Mesothelial cell of epicardium (in vitro differentiated cells): Measurements from ENCODE around the gene PSMG3. TPM values are rescaled to one million over a fixed set of nuclear protein-coding genes. Genes with fewer than 3 reads are reported as not detected.

Experiments
- DNase-seq, 2 experiments: peaks; one replicate each; pipeline ENCODE4 v3.0.0; 2021; ENCODE audit warnings: low spot score in 2 of 2; ENCODE audit not compliant: unreplicated experiment in 2 of 2
- H3K27ac Mint-ChIP-seq: 2 replicates; pipeline ENCODE4 v1.8.0; 2021; ENCODE audit warnings: mixed read lengths
- H3K27me3 Mint-ChIP-seq: 2 replicates; pipeline ENCODE4 v1.8.0; 2021; ENCODE audit warnings: low read depth, mixed read lengths
- H3K36me3 Mint-ChIP-seq: 2 replicates; pipeline ENCODE4 v1.8.0; 2021; ENCODE audit warnings: mixed read lengths
- H3K4me1 Mint-ChIP-seq: 2 replicates; pipeline ENCODE4 v1.8.0; 2021; ENCODE audit warnings: mixed read lengths
- H3K4me3 Mint-ChIP-seq: 2 replicates; pipeline ENCODE4 v1.8.0; 2021; ENCODE audit warnings: mild to moderate bottlenecking, moderate library complexity, mixed read lengths
- H3K9me3 Mint-ChIP-seq: 2 replicates; pipeline ENCODE4 v1.8.0; 2021; ENCODE audit warnings: mixed read lengths
- total RNA-seq: library from RNA; stranded (reverse); gene quantifications from 3 replicates; pipeline ENCODE4 v1.2.1, GENCODE V29; 2021
- TF ChIP-seq, protein P1 (sequence below): fragments of 200-600 bp; sonication (generic); IDR thresholded peaks from one replicate; pipeline ENCODE4 v1.5.0; 2021; ENCODE audit warnings: antibody characterized with exemption; ENCODE audit not compliant: unreplicated experiment

The PSMG3 gene
- total RNA-seq, 1 donor from 2014 or later: 31.0 TPM

DNA sequence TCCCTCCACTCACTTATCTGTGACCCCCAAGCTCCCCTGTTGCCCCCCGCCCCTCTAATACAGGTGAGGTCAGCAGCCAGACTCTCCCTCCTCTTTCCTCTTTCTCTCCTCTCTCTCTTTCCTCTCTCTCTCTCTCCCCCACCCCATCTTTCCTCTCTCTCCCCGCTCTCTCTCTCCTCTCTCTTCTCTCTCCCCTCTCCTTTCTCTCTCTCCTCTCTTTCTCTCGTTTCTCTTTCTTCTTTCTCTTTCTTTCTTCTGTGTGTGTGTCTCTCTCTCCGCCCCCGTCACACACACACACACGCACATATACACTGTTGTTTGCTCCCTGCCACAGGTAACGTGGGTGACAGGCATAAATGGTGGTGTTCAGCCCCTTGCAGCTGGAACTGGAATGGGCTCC is 37.2 kb upstream of the PSMG3 start:
- Mint-ChIP-seq H3K4me1 (peaks cover 10% of the 10 kb centered on the region), H3K27me3 (peaks cover 5% of the 10 kb centered on the region), H3K27ac (peak overlapping the region; percentile 15), H3K4me3 (no peak overlapping the region), H3K36me3 (no peaks in the 10 kb centered on the region), H3K9me3 (no peaks in the 10 kb centered on the region)
- TF ChIP-seq, protein P1, sequence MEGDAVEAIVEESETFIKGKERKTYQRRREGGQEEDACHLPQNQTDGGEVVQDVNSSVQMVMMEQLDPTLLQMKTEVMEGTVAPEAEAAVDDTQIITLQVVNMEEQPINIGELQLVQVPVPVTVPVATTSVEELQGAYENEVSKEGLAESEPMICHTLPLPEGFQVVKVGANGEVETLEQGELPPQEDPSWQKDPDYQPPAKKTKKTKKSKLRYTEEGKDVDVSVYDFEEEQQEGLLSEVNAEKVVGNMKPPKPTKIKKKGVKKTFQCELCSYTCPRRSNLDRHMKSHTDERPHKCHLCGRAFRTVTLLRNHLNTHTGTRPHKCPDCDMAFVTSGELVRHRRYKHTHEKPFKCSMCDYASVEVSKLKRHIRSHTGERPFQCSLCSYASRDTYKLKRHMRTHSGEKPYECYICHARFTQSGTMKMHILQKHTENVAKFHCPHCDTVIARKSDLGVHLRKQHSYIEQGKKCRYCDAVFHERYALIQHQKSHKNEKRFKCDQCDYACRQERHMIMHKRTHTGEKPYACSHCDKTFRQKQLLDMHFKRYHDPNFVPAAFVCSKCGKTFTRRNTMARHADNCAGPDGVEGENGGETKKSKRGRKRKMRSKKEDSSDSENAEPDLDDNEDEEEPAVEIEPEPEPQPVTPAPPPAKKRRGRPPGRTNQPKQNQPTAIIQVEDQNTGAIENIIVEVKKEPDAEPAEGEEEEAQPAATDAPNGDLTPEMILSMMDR: no peak
- DNase-seq: no peak

DNA sequence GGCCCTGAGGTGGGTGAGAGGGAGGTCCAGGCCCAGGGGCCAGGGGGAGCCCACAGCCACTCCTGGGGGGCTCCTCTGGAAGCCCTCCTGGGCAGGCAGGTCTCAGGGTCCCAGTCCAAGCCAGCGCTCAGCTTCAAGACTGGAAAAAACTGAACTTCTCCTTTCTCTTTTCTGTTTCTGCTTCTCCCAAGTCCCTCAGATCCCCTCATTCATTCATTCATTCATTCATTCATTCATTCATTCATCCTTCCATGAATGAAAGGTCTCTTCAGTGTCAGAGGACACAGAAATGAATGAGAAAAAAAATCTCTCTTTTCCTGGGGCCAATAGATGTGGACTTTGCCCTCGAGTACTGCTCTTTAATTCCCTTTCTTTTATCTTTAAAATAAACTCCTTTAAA is 34.6 kb upstream of the PSMG3 start:
- peaks cover 11% of the 10 kb centered on the region for H3K27me3 Mint-ChIP-seq
- H3K4me3 Mint-ChIP-seq: no peak overlapping the region
- no peaks in the 10 kb centered on the region for H3K36me3 Mint-ChIP-seq
- no peak for DNase-seq
- H3K27ac Mint-ChIP-seq: no peak overlapping the region
- H3K4me1 Mint-ChIP-seq: peaks cover 5% of the 10 kb centered on the region
- H3K9me3 Mint-ChIP-seq: no peaks in the 10 kb centered on the region
- TF ChIP-seq, protein P1: no peak

DNA sequence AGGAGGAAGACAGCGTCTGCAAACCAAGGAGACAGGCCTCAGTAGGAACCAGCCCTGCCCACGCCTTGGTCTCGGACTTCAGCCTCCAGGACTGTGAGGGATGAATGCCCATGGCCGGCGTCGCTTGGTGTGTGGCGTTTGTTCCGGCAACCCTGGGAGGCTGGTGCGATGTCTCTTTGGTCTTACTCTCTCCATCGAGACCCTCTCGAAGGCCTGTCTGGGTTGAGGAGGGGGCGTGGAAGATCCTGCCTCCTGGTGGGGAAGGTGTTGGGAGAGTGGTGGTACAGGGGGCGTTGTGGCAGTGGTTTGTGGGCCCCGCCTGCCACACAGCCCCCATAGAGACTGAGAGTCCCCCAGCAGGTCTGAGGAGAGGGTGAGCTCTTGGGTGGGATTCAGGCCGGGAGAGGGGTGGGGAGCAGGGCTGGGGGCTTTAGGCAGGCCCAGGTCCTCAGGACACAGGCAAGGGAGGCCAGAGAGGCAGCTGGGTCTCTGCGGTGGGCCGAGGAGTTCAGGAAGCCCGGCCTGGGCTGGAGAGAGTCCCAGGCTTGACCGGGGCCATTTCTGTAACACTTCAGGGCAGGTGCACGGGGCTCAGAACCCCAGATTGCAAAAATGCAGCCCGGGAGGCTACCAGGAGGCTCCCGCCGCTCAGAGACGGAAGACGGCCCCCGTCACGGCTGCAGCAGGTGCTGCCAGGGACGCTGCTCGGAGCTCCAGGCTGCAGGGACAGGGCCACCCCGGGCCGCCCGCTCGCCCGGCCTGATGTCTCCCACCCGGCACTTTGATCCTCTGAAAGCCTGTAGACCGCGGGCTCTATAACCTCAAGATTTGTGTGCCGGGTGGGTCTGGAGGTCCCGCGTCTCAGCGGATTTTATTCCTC is 33.8 kb upstream of the PSMG3 start:
- H3K4me1 Mint-ChIP-seq: peaks cover 5% of the 10 kb centered on the region
- H3K36me3 Mint-ChIP-seq: no peaks in the 10 kb centered on the region
- no peak overlapping the region for H3K4me3 Mint-ChIP-seq
- H3K9me3 Mint-ChIP-seq: no peaks in the 10 kb centered on the region
- no peak overlapping the region for H3K27ac Mint-ChIP-seq
- TF ChIP-seq, protein P1: no peak
- peaks cover 11% of the 10 kb centered on the region for H3K27me3 Mint-ChIP-seq
- no peak for DNase-seq

DNA sequence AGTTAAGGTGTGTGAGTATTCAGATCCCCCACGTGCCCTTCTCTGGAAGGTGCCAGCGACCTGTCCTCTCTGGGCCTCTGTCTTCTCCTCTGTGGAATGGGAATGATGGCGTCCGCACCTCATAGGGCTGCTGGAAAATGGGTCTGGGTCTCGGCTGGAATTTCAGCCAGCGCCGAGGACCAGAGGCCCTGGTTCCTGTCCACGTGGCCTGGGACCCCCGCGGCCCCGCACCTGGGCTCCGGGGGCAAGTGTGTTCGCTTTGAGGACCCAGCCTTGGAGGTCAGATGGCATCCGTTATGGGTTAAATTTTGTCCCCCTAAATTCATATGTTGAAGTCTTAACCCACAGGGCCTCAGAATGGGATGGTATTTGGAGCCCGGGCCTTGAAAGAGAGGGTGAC is 32.6 kb upstream of the PSMG3 start:
- Mint-ChIP-seq H3K4me3 (no peak overlapping the region), H3K27me3 (peaks cover 11% of the 10 kb centered on the region), H3K4me1 (peaks cover 4% of the 10 kb centered on the region), H3K9me3 (no peaks in the 10 kb centered on the region), H3K27ac (no peak overlapping the region), H3K36me3 (no peaks in the 10 kb centered on the region)
- TF ChIP-seq, protein P1: no peak
- no peak for DNase-seq

DNA sequence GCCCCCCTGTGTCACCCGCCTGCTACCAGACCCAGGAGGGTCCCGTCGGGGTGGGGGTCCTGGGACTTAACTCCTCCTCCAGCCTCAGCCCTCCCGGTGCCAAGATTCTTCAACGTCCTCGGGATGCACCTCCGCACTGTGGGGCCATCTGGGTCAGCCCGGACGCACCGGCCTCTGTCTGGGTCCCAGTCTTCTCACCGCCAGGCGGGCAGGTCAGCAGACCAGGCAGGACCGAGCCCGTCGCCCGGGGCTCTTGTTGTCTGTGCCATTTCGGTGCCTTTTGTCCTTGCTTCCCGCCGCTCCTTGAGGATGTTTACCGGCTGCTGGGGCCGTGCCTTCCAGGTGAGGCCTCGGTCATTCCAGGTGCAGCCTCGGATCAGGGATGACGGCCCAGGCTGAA is 32.1 kb upstream of the PSMG3 start:
- H3K27me3 Mint-ChIP-seq: peaks cover 12% of the 10 kb centered on the region
- H3K27ac Mint-ChIP-seq: no peak overlapping the region
- no peaks in the 10 kb centered on the region for H3K36me3 Mint-ChIP-seq
- no peak for DNase-seq
- no peaks in the 10 kb centered on the region for H3K9me3 Mint-ChIP-seq
- H3K4me1 Mint-ChIP-seq: no peaks in the 10 kb centered on the region
- H3K4me3 Mint-ChIP-seq: no peak overlapping the region
- TF ChIP-seq, protein P1: no peak
